ENCODE data around the gene KDM4E.

KDM4E gene

GRCh38 chr11:95059046-95059445 is 34.0 kb downstream of the KDM4E start:
- Histone ChIP-seq H3K27ac (no peak overlapping the region), H4K20me1 (ENCODE audit: insufficient read depth) (no peaks in the 10 kb centered on the region), H3K79me2 (ENCODE audit: insufficient read depth, low read depth) (no peaks in the 10 kb centered on the region), H3K4me3 (IDR thresholded peaks at IDR 0.05; ENCODE audit: insufficient read depth, low read depth, low read length) (no peak overlapping the region), H3K27me3 (ENCODE audit: insufficient read depth, low read depth) (no peaks in the 10 kb centered on the region), H3K4me1 (ENCODE audit: low read depth, poor library complexity, severe bottlenecking) (no peaks in the 10 kb centered on the region), H3K36me3 (ENCODE audit: insufficient read depth) (no peaks in the 10 kb centered on the region), H3K9ac (no peak overlapping the region), H3K4me2 (no peak overlapping the region), H2AFZ (ENCODE audit: low read depth) (no peak overlapping the region)
- no peak for TF ChIP-seq CTCF (conservative IDR thresholded peaks at IDR 0.05; ENCODE audit: low read depth, low read length)

- Histone ChIP-seq H4K20me1 (ENCODE audit: insufficient read depth) (no peaks in the 10 kb centered on the region), H3K36me3 (ENCODE audit: insufficient read depth) (no peaks in the 10 kb centered on the region), H3K27me3 (ENCODE audit: insufficient read depth, low read depth) (no peaks in the 10 kb centered on the region), H3K4me1 (ENCODE audit: low read depth, poor library complexity, severe bottlenecking) (peaks cover 16% of the 10 kb centered on the region), H3K27ac (no peak overlapping the region), H3K9ac (no peak overlapping the region), H2AFZ (ENCODE audit: low read depth) (no peak overlapping the region), H3K79me2 (ENCODE audit: insufficient read depth, low read depth) (peaks cover 21% of the 10 kb centered on the region), H3K4me3 (IDR thresholded peaks at IDR 0.05; ENCODE audit: insufficient read depth, low read depth, low read length) (no peak overlapping the region), H3K4me2 (no peak overlapping the region)
- TF ChIP-seq CTCF (conservative IDR thresholded peaks at IDR 0.05; ENCODE audit: low read depth, low read length): no peak
Observed at GRCh38 chr11:95065336-95065735, 40.3 kb downstream of the KDM4E start.

- no peak for TF ChIP-seq CTCF (conservative IDR thresholded peaks at IDR 0.05; ENCODE audit: low read depth, low read length)
- H3K27ac ChIP-seq: peak within 1 kb of the TSS; percentile 84
- H3K4me1 ChIP-seq (ENCODE audit: low read depth, poor library complexity, severe bottlenecking): peaks cover 16% of the 10 kb centered on the region
Observed at GRCh38 chr11:95066716-95067038, 41.6 kb downstream of the KDM4E start, which contains the start of gene SRSF8. Gene SRSF8, plus strand, starts transcription at chr11:95066919. Its CDS starts 308 bp downstream, at chr11:95067227.

GRCh38 chr11:95067039-95067840 is 42.2 kb downstream of the KDM4E start:
- Histone ChIP-seq H3K4me3 (IDR thresholded peaks at IDR 0.05; ENCODE audit: insufficient read depth, low read depth, low read length) (no peak overlapping the region), H3K4me1 (ENCODE audit: low read depth, poor library complexity, severe bottlenecking) (peaks cover 16% of the 10 kb centered on the region), H3K4me2 (peak overlapping the region; percentile 84; the same call in 1 of the 2 replicates), H3K36me3 (ENCODE audit: insufficient read depth) (no peaks in the 10 kb centered on the region), H2AFZ (ENCODE audit: low read depth) (peak overlapping the region; percentile 69), H3K9ac (peak overlapping the region; percentile 88), H3K27me3 (ENCODE audit: insufficient read depth, low read depth) (no peaks in the 10 kb centered on the region), H4K20me1 (ENCODE audit: insufficient read depth) (no peaks in the 10 kb centered on the region), H3K79me2 (ENCODE audit: insufficient read depth, low read depth) (peaks cover 24% of the 10 kb centered on the region), H3K27ac (peak overlapping the region; percentile 84)
- no peak for TF ChIP-seq CTCF (conservative IDR thresholded peaks at IDR 0.05; ENCODE audit: low read depth, low read length)

More at GRCh38 chr11:95066716-95067038, 41.6 kb downstream of the KDM4E start, which contains the start of gene SRSF8:
- H3K27me3 ChIP-seq (ENCODE audit: insufficient read depth, low read depth): no peaks in the 10 kb centered on the region
- H4K20me1 ChIP-seq (ENCODE audit: insufficient read depth): no peaks in the 10 kb centered on the region
- H2AFZ ChIP-seq (ENCODE audit: low read depth): peak within 1 kb of the TSS; percentile 69
- H3K4me2 ChIP-seq: peak within 1 kb of the TSS; percentile 84
- peak within 1 kb of the TSS; percentile 88 for H3K9ac ChIP-seq
- H3K4me3 ChIP-seq (IDR thresholded peaks at IDR 0.05; ENCODE audit: insufficient read depth, low read depth, low read length): no peak within 1 kb of the TSS
- H3K79me2 ChIP-seq (ENCODE audit: insufficient read depth, low read depth): peaks cover 24% of the 10 kb centered on the region
- H3K36me3 ChIP-seq (ENCODE audit: insufficient read depth): no peaks in the 10 kb centered on the region
